ENCODE results near the gene FAM234A.
"Not testable (repeated sequence)": the region's sequence is repeated elsewhere in the genome, so short reads cannot be mapped to it uniquely, and the experiment has no call there.

Gene FAM234A

DNA sequence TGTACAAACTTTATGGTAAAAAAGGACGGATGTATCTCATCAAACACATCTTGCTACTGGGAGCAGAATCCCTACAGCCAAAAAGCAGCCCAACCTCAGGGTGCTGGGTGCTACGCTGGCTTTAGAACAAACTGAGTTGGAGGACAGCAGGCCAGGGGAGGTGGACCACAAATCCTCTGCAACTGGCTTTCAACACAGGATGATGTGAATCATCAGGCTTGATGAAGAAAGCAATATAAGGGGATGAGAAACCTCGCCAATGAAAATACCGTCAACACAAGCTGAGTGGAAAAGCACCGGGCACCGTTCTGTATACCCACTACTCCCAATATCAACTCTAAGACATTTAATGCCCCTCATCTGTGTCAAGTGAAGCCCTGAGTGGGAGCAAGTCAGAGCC lies 40.1 kb upstream of the FAM234A start:
- Histone ChIP-seq H3F3A (ENCODE audit: insufficient read depth, low read length) (no peaks in the 10 kb centered on the region), H4K20me1 (ENCODE audit: insufficient read depth, low read length) (no peaks in the 10 kb centered on the region), H3K9me2 (ENCODE audit: low read depth, low read length) (no peaks in the 10 kb centered on the region), H3K4me1 (ENCODE audit: insufficient read depth, low read length, severe bottlenecking) (no peaks in the 10 kb centered on the region), H3K79me2 (ENCODE audit: insufficient read depth, low read length) (no peaks in the 10 kb centered on the region), H3K36me3 (ENCODE audit: insufficient read depth, low read length) (peaks cover 93% of the 10 kb centered on the region), H3K4me3 (ENCODE audit: low read depth, low read length, poor library complexity, severe bottlenecking) (no peak overlapping the region), H3K27me3 (ENCODE audit: insufficient read depth, low read length) (no peaks in the 10 kb centered on the region), H3K4me2 (ENCODE audit: low read length) (no peak overlapping the region), H3K27ac (ENCODE audit: low read depth, low read length, poor library complexity, severe bottlenecking) (no peak overlapping the region), H2AFZ (ENCODE audit: low read length) (no peak overlapping the region), H3K9me3 (ENCODE audit: low read length) (no peaks in the 10 kb centered on the region), H3K9ac (ENCODE audit: low read length) (no peak overlapping the region)
- TF ChIP-seq, protein P1, sequence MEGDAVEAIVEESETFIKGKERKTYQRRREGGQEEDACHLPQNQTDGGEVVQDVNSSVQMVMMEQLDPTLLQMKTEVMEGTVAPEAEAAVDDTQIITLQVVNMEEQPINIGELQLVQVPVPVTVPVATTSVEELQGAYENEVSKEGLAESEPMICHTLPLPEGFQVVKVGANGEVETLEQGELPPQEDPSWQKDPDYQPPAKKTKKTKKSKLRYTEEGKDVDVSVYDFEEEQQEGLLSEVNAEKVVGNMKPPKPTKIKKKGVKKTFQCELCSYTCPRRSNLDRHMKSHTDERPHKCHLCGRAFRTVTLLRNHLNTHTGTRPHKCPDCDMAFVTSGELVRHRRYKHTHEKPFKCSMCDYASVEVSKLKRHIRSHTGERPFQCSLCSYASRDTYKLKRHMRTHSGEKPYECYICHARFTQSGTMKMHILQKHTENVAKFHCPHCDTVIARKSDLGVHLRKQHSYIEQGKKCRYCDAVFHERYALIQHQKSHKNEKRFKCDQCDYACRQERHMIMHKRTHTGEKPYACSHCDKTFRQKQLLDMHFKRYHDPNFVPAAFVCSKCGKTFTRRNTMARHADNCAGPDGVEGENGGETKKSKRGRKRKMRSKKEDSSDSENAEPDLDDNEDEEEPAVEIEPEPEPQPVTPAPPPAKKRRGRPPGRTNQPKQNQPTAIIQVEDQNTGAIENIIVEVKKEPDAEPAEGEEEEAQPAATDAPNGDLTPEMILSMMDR (IDR thresholded peaks at IDR 0.05; ENCODE audit: low read length) = no peak
- no peak for TF ChIP-seq EZH2 (IDR thresholded peaks at IDR 0.05; ENCODE audit: borderline replicate concordance, low read length)

DNA sequence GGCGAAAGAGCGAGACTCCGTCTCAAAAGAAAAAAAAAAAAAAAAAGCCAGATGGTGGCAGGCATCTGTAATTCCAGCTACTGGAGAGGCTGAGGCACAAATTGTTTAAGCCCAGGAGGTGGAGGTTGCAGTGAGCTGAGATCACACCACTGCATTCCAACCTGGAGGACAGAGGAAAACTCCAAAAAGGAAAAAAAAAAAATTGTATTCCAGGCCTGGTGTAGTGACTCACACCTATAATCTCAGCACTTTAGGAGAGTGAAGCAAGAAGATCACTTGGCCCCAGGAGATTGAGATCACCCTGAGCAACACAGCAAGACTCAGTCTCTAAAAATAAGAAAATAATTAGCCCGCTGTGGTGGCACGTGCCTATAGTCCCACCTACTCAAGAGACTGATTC lies 34.2 kb upstream of the FAM234A start:
- H3K36me3 ChIP-seq (ENCODE audit: insufficient read depth, low read length) = peaks cover 82% of the 10 kb centered on the region

DNA sequence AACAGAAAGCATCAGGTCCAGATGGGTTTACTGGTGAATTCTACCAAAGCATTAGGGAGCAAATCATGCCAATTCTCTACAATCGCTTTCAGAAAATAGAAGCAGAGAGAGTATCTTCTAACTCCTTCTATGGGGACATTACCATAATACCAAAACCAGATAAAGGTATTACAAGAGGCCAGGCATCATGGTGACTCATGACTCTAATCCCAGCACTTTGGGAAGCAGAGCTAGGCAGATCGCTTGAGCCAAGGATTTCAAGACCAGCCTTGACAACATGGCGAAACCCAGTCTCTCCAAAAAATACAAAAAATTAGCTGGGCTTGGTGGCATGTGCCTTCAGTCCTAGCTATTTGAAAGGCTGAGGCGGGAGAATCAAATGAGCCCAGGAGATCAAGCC lies 31.4 kb upstream of the FAM234A start:
- Histone ChIP-seq H3K79me2 (ENCODE audit: insufficient read depth, low read length) (no peaks in the 10 kb centered on the region), H3K9ac (ENCODE audit: low read length) (no peak overlapping the region), H3K27ac (ENCODE audit: low read depth, low read length, poor library complexity, severe bottlenecking) (no peak overlapping the region), H3F3A (ENCODE audit: insufficient read depth, low read length) (no peaks in the 10 kb centered on the region), H3K4me1 (ENCODE audit: insufficient read depth, low read length, severe bottlenecking) (no peaks in the 10 kb centered on the region), H2AFZ (ENCODE audit: low read length) (no peak overlapping the region), H3K4me3 (ENCODE audit: low read depth, low read length, poor library complexity, severe bottlenecking) (no peak overlapping the region), H3K9me3 (ENCODE audit: low read length) (no peaks in the 10 kb centered on the region), H3K9me2 (ENCODE audit: low read depth, low read length) (no peaks in the 10 kb centered on the region), H3K4me2 (ENCODE audit: low read length) (no peak overlapping the region), H4K20me1 (ENCODE audit: insufficient read depth, low read length) (no peaks in the 10 kb centered on the region), H3K27me3 (ENCODE audit: insufficient read depth, low read length) (no peaks in the 10 kb centered on the region), H3K36me3 (ENCODE audit: insufficient read depth, low read length) (peaks cover 84% of the 10 kb centered on the region)
- TF ChIP-seq, protein P1 (IDR thresholded peaks at IDR 0.05; ENCODE audit: low read length) = no peak
- TF ChIP-seq EZH2 (IDR thresholded peaks at IDR 0.05; ENCODE audit: borderline replicate concordance, low read length) = no peak

More for the DNA sequence above, 34.2 kb upstream of the FAM234A start:
- no peak overlapping the region for H2AFZ ChIP-seq (ENCODE audit: low read length)
- no peak overlapping the region for H3K27ac ChIP-seq (ENCODE audit: low read depth, low read length, poor library complexity, severe bottlenecking)
- H4K20me1 ChIP-seq (ENCODE audit: insufficient read depth, low read length) = no peaks in the 10 kb centered on the region
- H3K9ac ChIP-seq (ENCODE audit: low read length) = no peak overlapping the region
- H3K9me3 ChIP-seq (ENCODE audit: low read length) = no peaks in the 10 kb centered on the region
- H3F3A ChIP-seq (ENCODE audit: insufficient read depth, low read length) = no peaks in the 10 kb centered on the region
- no peaks in the 10 kb centered on the region for H3K9me2 ChIP-seq (ENCODE audit: low read depth, low read length)
- H3K79me2 ChIP-seq (ENCODE audit: insufficient read depth, low read length) = no peaks in the 10 kb centered on the region
- TF ChIP-seq, protein P1 (IDR thresholded peaks at IDR 0.05; ENCODE audit: low read length) = no peak
- TF ChIP-seq EZH2 (IDR thresholded peaks at IDR 0.05; ENCODE audit: borderline replicate concordance, low read length) = no peak
- H3K27me3 ChIP-seq (ENCODE audit: insufficient read depth, low read length) = no peaks in the 10 kb centered on the region
- no peak overlapping the region for H3K4me3 ChIP-seq (ENCODE audit: low read depth, low read length, poor library complexity, severe bottlenecking)
- no peak overlapping the region for H3K4me2 ChIP-seq (ENCODE audit: low read length)
- no peaks in the 10 kb centered on the region for H3K4me1 ChIP-seq (ENCODE audit: insufficient read depth, low read length, severe bottlenecking)

DNA sequence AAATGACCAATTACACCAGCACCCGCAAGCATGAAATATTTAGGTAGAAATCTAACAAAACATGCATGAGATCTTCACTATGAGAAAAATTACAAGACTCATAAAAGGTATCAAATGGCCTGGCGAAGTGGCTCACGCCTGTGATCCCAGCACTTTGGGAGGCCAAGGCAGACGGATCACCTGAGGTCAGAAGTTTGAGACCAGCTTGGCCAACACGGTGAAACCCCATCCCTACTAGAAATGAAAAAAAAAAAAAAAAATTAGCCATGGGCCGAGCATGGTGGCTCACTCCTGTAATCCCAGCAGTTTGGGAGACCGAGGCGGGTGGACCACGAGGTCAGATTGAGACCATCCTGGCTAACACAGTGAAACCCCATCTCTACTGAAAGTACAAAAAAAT lies 30.6 kb upstream of the FAM234A start:
- H3K4me3 ChIP-seq (ENCODE audit: low read depth, low read length, poor library complexity, severe bottlenecking); H3K27me3 ChIP-seq (ENCODE audit: insufficient read depth, low read length); H3K9me2 ChIP-seq (ENCODE audit: low read depth, low read length); H4K20me1 ChIP-seq (ENCODE audit: insufficient read depth, low read length); H3K27ac ChIP-seq (ENCODE audit: low read depth, low read length, poor library complexity, severe bottlenecking); H3F3A ChIP-seq (ENCODE audit: insufficient read depth, low read length); H3K4me1 ChIP-seq (ENCODE audit: insufficient read depth, low read length, severe bottlenecking); H3K4me2 ChIP-seq (ENCODE audit: low read length); H3K79me2 ChIP-seq (ENCODE audit: insufficient read depth, low read length); H2AFZ ChIP-seq (ENCODE audit: low read length); H3K9ac ChIP-seq (ENCODE audit: low read length); H3K9me3 ChIP-seq (ENCODE audit: low read length): not testable (repeated sequence)
- peaks cover 84% of the 10 kb centered on the region for H3K36me3 ChIP-seq (ENCODE audit: insufficient read depth, low read length)

DNA sequence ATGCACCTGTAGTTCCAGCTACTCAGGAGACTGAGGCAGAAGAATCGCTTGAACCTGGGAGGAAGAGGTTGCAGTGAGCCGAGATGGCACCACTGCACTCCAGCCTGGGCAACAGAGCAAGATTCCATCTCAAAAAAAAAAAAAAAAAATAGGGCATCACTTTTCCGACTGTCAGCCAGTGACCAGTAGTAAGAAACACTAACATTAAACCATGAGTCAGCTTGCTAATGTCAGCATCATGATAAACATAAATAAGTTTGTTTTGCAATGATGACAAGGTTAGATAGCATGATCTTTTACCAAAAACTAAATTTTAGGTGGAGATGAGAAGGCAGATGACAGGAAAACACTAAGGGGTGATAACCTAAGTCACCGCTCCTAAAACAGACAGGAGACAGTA lies 25.3 kb upstream of the FAM234A start:
- H3K4me2 ChIP-seq (ENCODE audit: low read length); H3K4me1 ChIP-seq (ENCODE audit: insufficient read depth, low read length, severe bottlenecking); H3K27ac ChIP-seq (ENCODE audit: low read depth, low read length, poor library complexity, severe bottlenecking); H4K20me1 ChIP-seq (ENCODE audit: insufficient read depth, low read length); H3K9ac ChIP-seq (ENCODE audit: low read length); H3F3A ChIP-seq (ENCODE audit: insufficient read depth, low read length); H3K27me3 ChIP-seq (ENCODE audit: insufficient read depth, low read length); H3K9me2 ChIP-seq (ENCODE audit: low read depth, low read length); H3K4me3 ChIP-seq (ENCODE audit: low read depth, low read length, poor library complexity, severe bottlenecking); H3K79me2 ChIP-seq (ENCODE audit: insufficient read depth, low read length); H3K9me3 ChIP-seq (ENCODE audit: low read length); H2AFZ ChIP-seq (ENCODE audit: low read length): not testable (repeated sequence)
- H3K36me3 ChIP-seq (ENCODE audit: insufficient read depth, low read length) = peaks cover 93% of the 10 kb centered on the region

Measured in OCI-LY1 (cell line).